ENCODE data around the gene S100A4.
"Not testable (repeated sequence)": the region's sequence is repeated elsewhere in the genome, so short reads cannot be mapped to it uniquely, and the experiment has no call there.

Gene S100A4

GRCh38 chr1:153545067-153546055 lies at the start of gene S100A4:
S100A4 (minus strand) TSS chr1:153545806; CDS start chr1:153544794, 1,012 bp downstream.
- peak; percentile 95 for DNase-seq

DNA sequence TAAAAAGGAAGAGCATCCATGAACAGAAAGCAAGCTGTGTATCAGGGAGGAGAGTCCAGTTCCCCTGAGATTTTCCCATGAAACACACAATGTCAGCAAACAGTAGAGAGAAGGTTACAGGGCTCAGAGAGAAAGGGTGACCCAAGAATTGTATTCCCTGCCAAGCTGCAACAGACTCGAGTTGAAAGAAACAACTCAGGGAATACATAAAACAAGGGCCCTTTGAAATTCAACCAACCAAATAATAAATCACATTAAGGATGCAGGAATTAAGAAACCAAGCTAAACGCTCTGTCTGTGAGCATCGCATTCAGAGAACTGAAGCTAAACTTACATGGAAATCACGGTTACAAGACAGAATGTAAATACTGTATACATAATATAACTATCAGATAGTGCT lies 47.1 kb upstream of the S100A4 start:
- no peak for DNase-seq

- no peak for DNase-seq
Observed at GRCh38 chr1:153588482-153588881, 42.9 kb upstream of the S100A4 start.

- not testable (repeated sequence) for DNase-seq
Observed at GRCh38 chr1:153588033-153588432, 42.4 kb upstream of the S100A4 start.

DNA sequence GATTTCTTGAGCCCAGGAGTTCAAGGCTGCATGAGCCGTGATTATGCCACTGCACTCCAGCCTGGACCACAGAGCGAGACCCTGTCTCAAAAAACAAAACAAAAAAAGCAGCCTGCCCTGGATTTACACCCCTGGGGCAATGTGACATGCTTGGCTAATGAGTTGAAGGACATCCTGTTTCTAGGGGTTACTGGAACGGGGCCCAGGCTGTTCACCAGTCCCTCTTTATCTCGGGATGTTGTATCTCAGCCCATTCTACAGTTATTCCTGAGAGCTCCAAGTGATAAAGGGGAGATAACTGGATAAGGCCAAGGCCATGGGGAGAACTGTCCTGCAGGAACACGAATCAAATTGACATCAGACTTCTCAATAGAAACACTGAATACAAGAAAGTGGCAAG lies 41.7 kb upstream of the S100A4 start:
- no peak for DNase-seq

DNA sequence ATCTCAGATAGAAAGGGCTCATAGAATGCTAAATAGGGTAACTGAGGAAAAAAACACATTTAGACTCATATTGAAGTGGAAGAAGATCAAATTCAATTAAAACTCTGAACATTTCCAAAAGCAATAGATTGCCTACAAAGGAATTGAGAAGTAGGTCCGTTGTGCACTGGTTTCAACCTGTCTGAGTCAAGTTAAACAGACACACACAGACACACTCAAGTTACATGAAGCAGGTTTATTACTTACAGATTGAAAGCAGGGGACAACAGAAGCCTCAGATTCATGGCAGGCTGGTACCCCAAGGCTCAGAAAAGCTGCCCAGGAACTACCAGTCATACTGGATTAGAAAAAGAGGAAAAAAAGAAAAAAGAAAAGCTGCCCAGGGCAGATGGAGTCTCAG lies 40.7 kb upstream of the S100A4 start:
- DNase-seq: no peak

DNA sequence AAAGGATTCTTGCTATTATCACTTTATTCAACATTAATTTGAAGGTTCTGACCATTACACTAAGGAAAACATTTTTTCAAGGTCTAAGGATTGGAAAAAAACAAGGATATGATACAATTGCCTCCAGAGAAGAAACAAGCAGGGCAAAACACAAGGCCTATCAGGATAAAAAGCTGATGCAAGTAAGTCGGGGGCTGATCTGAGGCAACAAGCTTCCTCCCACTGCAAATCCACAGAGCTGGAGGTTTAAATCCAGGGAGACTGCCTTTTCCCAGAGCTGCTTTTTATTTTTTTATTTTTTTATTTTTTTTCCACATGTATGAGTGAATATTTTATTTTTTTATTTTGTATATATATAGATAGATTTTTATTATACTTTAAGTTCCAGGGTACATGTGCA lies 39.4 kb upstream of the S100A4 start:
- DNase-seq: no peak

GRCh38 chr1:153583976-153584375 lies 38.4 kb upstream of the S100A4 start:
- DNase-seq: no peak

DNA sequence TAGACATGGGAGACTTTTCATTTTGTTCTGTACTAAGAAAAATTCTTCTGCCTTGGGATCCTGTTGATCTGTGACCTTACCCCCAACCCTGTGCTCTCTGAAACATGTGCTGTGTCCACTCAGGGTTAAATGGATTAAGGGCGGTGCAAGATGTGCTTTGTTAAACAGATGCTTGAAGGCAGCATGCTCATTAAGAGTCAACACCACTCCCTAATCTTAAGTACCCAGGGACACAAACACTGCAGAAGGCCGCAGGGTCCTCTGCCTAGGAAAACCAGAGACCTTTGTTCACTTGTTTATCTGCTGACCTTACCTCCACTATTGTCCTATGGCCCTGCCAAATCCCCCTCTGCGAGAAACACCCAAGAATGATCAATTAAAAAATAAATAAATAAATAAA lies 37.9 kb upstream of the S100A4 start:
- not testable (repeated sequence) for DNase-seq

GRCh38 chr1:153582836-153583235 lies 37.2 kb upstream of the S100A4 start:
- not testable (repeated sequence) for DNase-seq

DNA sequence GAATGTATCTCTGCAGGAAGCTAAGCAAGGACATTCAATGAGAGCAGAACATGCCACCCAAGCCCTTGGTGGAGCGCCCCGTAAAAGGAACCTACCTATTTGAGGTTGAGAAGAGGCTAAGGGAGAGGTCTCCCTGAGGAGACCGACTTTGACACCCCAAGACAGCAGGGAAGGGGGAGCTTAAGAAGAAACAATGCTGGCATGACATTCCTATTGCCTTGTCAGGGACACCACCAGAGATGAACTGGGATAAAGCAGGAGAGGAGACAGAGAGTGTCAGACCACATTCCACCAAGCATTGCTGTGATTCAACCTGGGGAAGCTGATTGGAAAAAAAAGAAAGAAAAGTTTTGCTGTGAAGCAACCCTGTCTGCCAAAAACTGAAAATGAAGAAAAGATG lies 33.3 kb upstream of the S100A4 start:
- no peak for DNase-seq

DNA sequence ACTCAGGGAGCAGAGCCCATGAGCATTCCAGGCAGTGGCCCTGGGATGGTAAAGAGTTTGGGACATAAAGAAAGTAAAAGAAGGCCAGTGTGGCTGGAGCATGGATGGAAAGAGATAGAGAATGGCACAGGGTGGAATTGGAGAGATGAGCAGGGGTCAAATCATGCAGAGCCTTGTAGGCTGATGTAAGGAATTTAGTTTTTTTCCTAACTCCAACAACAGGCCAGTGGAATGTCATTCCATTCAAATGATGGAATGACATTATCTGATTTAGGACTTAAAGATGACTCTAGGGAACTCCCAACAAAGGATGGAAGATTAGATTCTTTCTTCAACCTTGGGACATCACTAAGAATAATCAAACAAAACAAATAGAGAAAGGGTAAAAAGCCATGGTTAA lies 32.9 kb upstream of the S100A4 start:
- DNase-seq: no peak

- no peak for DNase-seq
Observed at GRCh38 chr1:153577624-153578051, 32.0 kb upstream of the S100A4 start.

- DNase-seq: no peak
Observed at GRCh38 chr1:153577138-153577537, 31.5 kb upstream of the S100A4 start.

- DNase-seq: not testable (repeated sequence)
Observed at GRCh38 chr1:153575497-153575896, 29.9 kb upstream of the S100A4 start.

DNA sequence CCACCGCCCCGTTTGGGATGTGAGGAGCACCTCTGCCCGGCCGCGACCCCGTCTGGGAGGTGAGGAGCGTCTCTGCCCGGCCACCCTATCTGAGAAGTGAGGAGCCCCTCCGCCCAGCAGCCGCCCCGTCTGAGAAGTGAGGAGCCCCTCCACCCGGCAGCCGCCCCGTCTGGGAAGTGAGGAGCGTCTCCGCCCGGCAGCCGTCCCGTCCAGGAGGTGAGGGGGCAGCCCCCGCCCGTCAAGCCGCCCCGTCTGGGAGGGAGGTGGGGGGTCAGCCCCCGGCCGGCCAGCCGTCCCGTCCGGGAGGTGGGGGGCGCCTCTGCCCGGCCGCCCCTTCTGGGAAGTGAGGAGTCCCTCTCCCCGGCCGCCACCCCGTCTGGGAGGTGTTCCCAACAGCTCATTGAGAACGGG lies 29.5 kb upstream of the S100A4 start:
- not testable (repeated sequence) for DNase-seq

DNA sequence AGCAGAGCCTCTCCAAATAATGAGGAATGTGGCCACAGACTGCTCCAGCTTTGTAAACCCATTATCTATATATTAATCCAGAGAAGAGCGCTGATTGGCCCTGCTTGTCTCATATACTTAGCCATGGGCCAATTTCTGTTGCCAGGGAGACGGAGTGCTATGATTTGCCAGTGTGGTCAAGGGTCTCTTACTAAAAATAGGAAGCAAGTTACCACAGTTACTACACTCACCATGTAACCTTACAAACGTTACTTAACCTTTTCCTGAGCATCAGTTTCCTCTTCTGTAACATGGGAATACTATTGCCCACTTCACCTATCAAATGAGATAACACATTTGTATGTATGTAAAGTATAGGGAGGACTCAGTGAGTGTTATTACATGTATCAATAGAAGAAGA lies 27.7 kb upstream of the S100A4 start:
- DNase-seq: no peak

DNA sequence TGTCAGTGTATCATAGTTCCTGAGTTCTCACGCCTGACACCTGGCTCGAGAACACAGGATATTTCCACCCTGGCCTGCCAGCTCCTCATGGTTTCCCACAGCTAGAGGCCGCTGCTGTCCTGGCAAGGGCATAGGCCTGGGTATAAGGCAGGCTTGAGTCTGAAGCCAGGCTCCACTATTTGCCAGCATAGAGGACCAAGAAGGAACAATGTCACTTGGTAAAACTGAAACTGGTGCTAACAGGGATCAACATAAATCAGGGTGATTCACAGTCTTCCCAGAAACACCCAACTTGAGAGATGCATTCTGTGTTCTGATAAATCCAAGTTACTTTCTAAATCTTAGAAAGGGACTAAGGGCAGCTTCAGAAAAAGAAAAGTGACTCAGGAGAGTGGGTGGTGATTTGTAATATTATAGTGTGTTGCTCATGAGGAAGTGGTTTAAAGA lies 27.0 kb upstream of the S100A4 start:
- peak; percentile 62 for DNase-seq

- no peak for DNase-seq
Observed at GRCh38 chr1:153571706-153572105, 26.1 kb upstream of the S100A4 start.

DNA sequence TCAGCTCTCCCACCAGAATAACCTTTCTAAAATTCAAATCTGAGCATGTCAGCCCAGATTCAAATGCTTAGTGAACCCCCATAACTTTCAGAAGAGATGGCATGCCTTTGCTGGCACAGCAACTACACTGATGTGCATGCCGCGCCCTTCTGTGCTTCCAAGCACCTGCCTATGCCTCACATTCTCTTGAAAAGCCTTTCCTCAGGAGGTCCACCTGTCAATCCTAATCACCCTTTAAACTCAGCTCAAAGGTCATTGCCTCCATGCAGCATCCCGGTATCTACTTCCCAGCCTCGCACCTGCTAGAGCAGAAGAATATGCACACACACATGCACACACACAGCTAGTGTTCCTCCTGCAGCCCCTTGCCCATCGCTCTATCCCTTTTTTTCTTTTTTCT lies 25.3 kb upstream of the S100A4 start:
- DNase-seq: no peak

DNA sequence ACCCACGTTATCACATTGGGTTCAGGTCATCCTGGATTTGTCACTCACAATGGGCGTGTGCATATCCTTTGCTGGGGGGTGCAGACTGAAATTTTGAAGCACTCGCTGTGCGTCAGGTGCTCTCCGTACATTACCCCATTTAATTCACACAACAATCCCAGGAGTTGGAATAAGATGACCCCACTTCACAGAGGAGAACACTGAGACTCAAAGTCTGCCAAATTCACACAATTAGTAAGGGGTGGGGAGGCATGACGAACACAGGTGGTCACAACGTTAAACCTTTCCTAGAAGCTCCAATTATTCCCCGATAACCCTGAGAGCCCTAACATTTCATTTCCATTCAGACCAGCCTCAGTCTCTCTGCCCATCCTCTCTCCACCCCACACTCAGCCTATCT lies 23.9 kb upstream of the S100A4 start:
- no peak for DNase-seq

DNA sequence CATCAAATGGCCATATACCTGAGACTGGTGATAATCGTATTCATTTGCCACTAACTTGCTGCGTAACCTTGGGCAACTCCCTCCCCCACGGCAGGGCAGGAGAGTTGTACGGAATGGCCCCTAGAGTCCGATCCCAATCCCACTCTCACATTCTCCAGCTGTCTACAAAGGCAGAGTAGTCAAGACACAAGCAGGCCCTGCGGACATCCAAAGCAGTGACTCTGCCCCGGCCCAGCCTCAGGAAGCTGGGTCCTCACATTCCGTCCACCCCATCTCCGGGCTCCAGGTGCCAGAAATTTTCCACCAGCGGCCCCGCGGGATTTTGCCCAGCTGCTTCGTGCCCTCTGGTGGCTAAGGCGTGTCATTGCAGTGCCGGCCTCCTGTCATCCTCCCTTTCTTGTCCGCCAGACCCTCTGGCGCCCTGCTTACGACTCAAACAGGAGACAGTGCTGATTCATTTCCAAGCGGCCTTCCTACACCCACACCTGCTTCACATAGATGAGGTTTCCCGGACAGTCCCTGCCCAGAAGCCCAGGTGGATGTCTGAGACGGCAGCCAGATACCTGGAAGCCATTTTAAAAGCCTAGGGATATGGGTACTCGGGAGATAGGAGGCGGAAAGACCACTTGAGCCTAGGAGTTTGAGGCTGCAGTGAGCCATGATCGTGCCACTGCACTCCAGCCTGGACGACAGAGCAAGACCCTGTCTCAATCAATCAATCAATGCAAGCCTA lies 22.9 kb upstream of the S100A4 start:
- peak; percentile 88 for DNase-seq

- peak; percentile 34 for DNase-seq
Observed at GRCh38 chr1:153567621-153568366, 22.2 kb upstream of the S100A4 start.

All from CD4-positive, alpha-beta T cell treated with Interleukin-17A for 4 hours (primary cell).